ENCODE data around the gene SENP3. TPM values are rescaled to one million over a fixed set of nuclear protein-coding genes. Genes with fewer than 3 reads are reported as not detected.

Gene SENP3
- total RNA-seq, 1 donor from 2014 or later = 50.9 TPM

GRCh38 chr17:7555320-7555948 lies 6.3 kb upstream of the SENP3 start:
- intact Hi-C loops (cut with micrococcal nuclease) = no loop called here

- intact Hi-C loops (cut with micrococcal nuclease) = no loop called here
Observed at GRCh38 chr17:7556627-7557026, 5.1 kb upstream of the SENP3 start.

GRCh38 chr17:7557147-7557764 lies 4.5 kb upstream of the SENP3 start:
- intact Hi-C loops (cut with micrococcal nuclease) = no loop called here

- intact Hi-C loops (cut with micrococcal nuclease) = no loop called here
Observed at GRCh38 chr17:7557775-7558543, 3.8 kb upstream of the SENP3 start.

GRCh38 chr17:7558544-7559319 lies 3.0 kb upstream of the SENP3 start, which contains the start of gene TNFSF13:
Gene TNFSF13 (plus strand): TSS chr17:7558750. CDS start chr17:7559040, 290 bp downstream.
- intact Hi-C loops (cut with micrococcal nuclease) = no loop called here

- intact Hi-C loops (cut with micrococcal nuclease) = loop anchor here (2.0 kb wide), 1 partner anchor 75 kb away; the partner anchor contains the start of gene POLR2A
Observed at GRCh38 chr17:7559320-7560171, 2.2 kb upstream of the SENP3 start.

GRCh38 chr17:7560172-7561027 lies 1.3 kb upstream of the SENP3 start:
- intact Hi-C loops (cut with micrococcal nuclease) = loop anchor here (1.0 to 2.0 kb wide), 8 partner anchors 12 to 204 kb away; partner anchors contain the start of genes POLR2A and TMEM256

- intact Hi-C loops (cut with micrococcal nuclease) = loop anchor here (1.0 to 2.0 kb wide), 8 partner anchors 11 to 205 kb away; partner anchors contain the start of genes POLR2A and TMEM256
Observed at GRCh38 chr17:7561028-7561575, 617 bp upstream of the SENP3 start.

- intact Hi-C loops (cut with micrococcal nuclease) = no loop called here
Observed at GRCh38 chr17:7562208-7562605, 488 bp downstream of the SENP3 start.

GRCh38 chr17:7563115-7563869 lies 1.6 kb downstream of the SENP3 start:
- intact Hi-C loops (cut with micrococcal nuclease) = no loop called here

GRCh38 chr17:7569571-7569970 lies 7.9 kb downstream of the SENP3 start:
- intact Hi-C loops (cut with micrococcal nuclease) = no loop called here

GRCh38 chr17:7570351-7570750 lies 8.6 kb downstream of the SENP3 start:
- intact Hi-C loops (cut with micrococcal nuclease) = loop anchor here (5.0 kb wide), 1 partner anchor 263 kb away; the partner anchor contains the start of gene EIF5A

- intact Hi-C loops (cut with micrococcal nuclease) = loop anchor here (1.0 to 5.0 kb wide), 9 partner anchors 11 to 333 kb away; partner anchors contain the start of genes EIF5A, ELP5, MPDU1 and PHF23
Observed at GRCh38 chr17:7572338-7572587, 10.5 kb downstream of the SENP3 start.

GRCh38 chr17:7572588-7573323 lies 11.0 kb downstream of the SENP3 start:
- intact Hi-C loops (cut with micrococcal nuclease) = loop anchor here (1.0 to 5.0 kb wide), 10 partner anchors 11 to 334 kb away; partner anchors contain the start of genes EIF5A, ELP5, MPDU1 and PHF23

- intact Hi-C loops (cut with micrococcal nuclease) = loop anchor here (1.0 to 5.0 kb wide), 5 partner anchors 89 to 335 kb away; partner anchors contain the start of genes EIF5A, ELP5, PHF23 and POLR2A
Observed at GRCh38 chr17:7573324-7574080, 11.8 kb downstream of the SENP3 start.

GRCh38 chr17:7574176-7574953 lies 12.6 kb downstream of the SENP3 start:
- intact Hi-C loops (cut with micrococcal nuclease) = loop anchor here (5.0 kb wide), 1 partner anchor 267 kb away; the partner anchor contains the start of gene EIF5A

Measured in T-helper 2 cell treated with Interferon-gamma antibody and Interleukin-4, amounts not matched to agents 100 ng/mL and 5 ng/mL, for 36 hours (primary cell).